Trophoblast cell (in vitro differentiated cells and primary cell): ENCODE data around the gene LRP3.

Source experiments
- DNase-seq, 2 donors: peaks; one replicate each; pipeline ENCODE4 v3.0.0-alpha.2; 2016
- H2AFZ ChIP-seq: 2 replicates; pipeline ENCODE4 v1.6.1; 2013; ENCODE audit warnings: low read length, moderate library complexity, mild to moderate bottlenecking; ENCODE audit not compliant: insufficient read depth, poor library complexity
- H2AK5ac ChIP-seq: 2 replicates; pipeline ENCODE4 v1.6.1; 2013; ENCODE audit warnings: mild to moderate bottlenecking, low read length
- H2BK120ac ChIP-seq: 2 replicates; pipeline ENCODE4 v1.6.1; 2013; ENCODE audit warnings: low read length, mild to moderate bottlenecking, moderate library complexity; ENCODE audit not compliant: insufficient read depth, poor library complexity
- H2BK12ac ChIP-seq: 2 replicates; pipeline ENCODE4 v1.6.1; 2013; ENCODE audit warnings: mild to moderate bottlenecking, low read length, moderate library complexity
- H2BK5ac ChIP-seq: 2 replicates; pipeline ENCODE4 v1.6.1; 2013; ENCODE audit warnings: low read length, low read depth, moderate library complexity, mild to moderate bottlenecking; ENCODE audit not compliant: poor library complexity
- H3K14ac ChIP-seq: 2 replicates; pipeline ENCODE4 v1.6.1; 2013; ENCODE audit warnings: mild to moderate bottlenecking, low read length
- H3K18ac ChIP-seq: 2 replicates; pipeline ENCODE4 v1.6.1; 2013; ENCODE audit warnings: mild to moderate bottlenecking, low read length
- H3K23ac ChIP-seq: 2 replicates; pipeline ENCODE4 v1.6.1; 2013; ENCODE audit warnings: low read length
- H3K27ac ChIP-seq: 2 replicates; pipeline ENCODE4 v1.5.1; 2013; ENCODE audit warnings: low read depth, mild to moderate bottlenecking, inconsistent platforms, low read length, moderate library complexity
- H3K27me3 ChIP-seq: 2 replicates; pipeline ENCODE4 v1.6.1; 2013; ENCODE audit warnings: inconsistent platforms, mild to moderate bottlenecking, low read length, moderate library complexity; ENCODE audit not compliant: insufficient read depth
- H3K36me3 ChIP-seq, 2 experiments: 1 replicate in 1 of 2; 2 replicates in 1 of 2; pipeline ENCODE4 v1.6.1; 2013; ENCODE audit warnings: low read length in 2 of 2, mild to moderate bottlenecking in 2 of 2, moderate library complexity in 1 of 2; ENCODE audit not compliant: insufficient read depth in 2 of 2, control insufficient read depth in 1 of 2
- H3K4ac ChIP-seq: 2 replicates; pipeline ENCODE4 v1.6.1; 2013; ENCODE audit warnings: low read depth, mild to moderate bottlenecking, low read length, moderate library complexity
- H3K4me1 ChIP-seq, 2 experiments: 1 replicate in 1 of 2; 2 replicates in 1 of 2; pipeline ENCODE4 v1.6.1; 2013; ENCODE audit warnings: low read length in 2 of 2, mild to moderate bottlenecking in 2 of 2, moderate library complexity in 1 of 2; ENCODE audit not compliant: insufficient read depth in 2 of 2, control insufficient read depth in 1 of 2
- H3K4me2 ChIP-seq: 2 replicates; pipeline ENCODE4 v1.6.1; 2013; ENCODE audit warnings: inconsistent platforms, mild to moderate bottlenecking, low read length, moderate library complexity
- H3K4me3 ChIP-seq: 2 replicates; pipeline ENCODE4 v1.5.1; 2013; ENCODE audit warnings: mild to moderate bottlenecking, low read depth, low read length, inconsistent platforms
- H3K79me1 ChIP-seq: one replicate; pipeline ENCODE4 v1.6.1; 2013; ENCODE audit warnings: low read length
- H3K79me2 ChIP-seq: 2 replicates; pipeline ENCODE4 v1.6.1; 2013; ENCODE audit warnings: low read length, mild to moderate bottlenecking; ENCODE audit not compliant: control insufficient read depth, insufficient read depth, poor library complexity
- H3K9ac ChIP-seq: 2 replicates; pipeline ENCODE4 v1.6.1; 2013; ENCODE audit warnings: mild to moderate bottlenecking, low read length
- H3K9me3 ChIP-seq: 2 replicates; pipeline ENCODE4 v1.6.1; 2013; ENCODE audit warnings: low read depth, mild to moderate bottlenecking, control low read depth, inconsistent platforms, low read length; ENCODE audit not compliant: insufficient read depth
- H4K12ac ChIP-seq: 2 replicates; pipeline ENCODE4 v1.6.1; 2013; ENCODE audit warnings: low read depth, mild to moderate bottlenecking, low read length, moderate library complexity
- H4K8ac ChIP-seq: 2 replicates; pipeline ENCODE4 v1.6.1; 2013; ENCODE audit warnings: low read depth, mild to moderate bottlenecking, low read length, moderate library complexity
- H4K91ac ChIP-seq: one replicate; pipeline ENCODE4 v1.6.1; 2013; ENCODE audit warnings: low read depth, mild to moderate bottlenecking, low read length, moderate library complexity
- WGBS: extraction: QIAGEN DNeasy Blood & Tissue Kit; methylation state at CpG from one replicate; pipeline ENCODE4 v1.1.7; 2013; ENCODE audit warnings: missing lambda C conversion rate; ENCODE audit not compliant: insufficient read length, insufficient coverage; ENCODE audit errors: extremely low coverage; 5-methylcytosine and 5-hydroxymethylcytosine counted together

Gene LRP3

GRCh38 chr19:33229962-33230361, 35.8 kb downstream of the LRP3 start:
- Histone ChIP-seq H2BK5ac (no peak overlapping the region), H3K9ac (no peak overlapping the region), H2BK120ac (no peak overlapping the region), H3K79me2 (no peaks in the 10 kb centered on the region), H4K91ac (no peak overlapping the region), H3K27me3 (peaks cover 23% of the 10 kb centered on the region), H3K4me3 (no peak overlapping the region), H3K14ac (no peak overlapping the region), H3K4ac (no peak overlapping the region), H2AFZ (no peak overlapping the region), H3K23ac (no peak overlapping the region), H4K12ac (no peak overlapping the region), H3K79me1 (peaks cover 3% of the 10 kb centered on the region), H3K9me3 (peaks cover 12% of the 10 kb centered on the region), H3K4me2 (no peak overlapping the region), H3K4me1 (peaks cover 7 to 10% of the 10 kb centered on the region in 2 experiments), H2AK5ac (no peak overlapping the region), H3K18ac (no peak overlapping the region), H3K36me3 (no peaks in the 10 kb centered on the region), H3K27ac (no peak overlapping the region), H2BK12ac (no peak overlapping the region), H4K8ac (no peak overlapping the region)
- no CpG with 5 or more reads among the region's 5 CpGs for WGBS
- DNase-seq: no peak

- no peak overlapping the region for H2BK5ac ChIP-seq
- no peak overlapping the region for H3K14ac ChIP-seq
Measured at GRCh38 chr19:33231511-33231910, 37.4 kb downstream of the LRP3 start.

GRCh38 chr19:33232656-33233055, 38.5 kb downstream of the LRP3 start:
- Histone ChIP-seq H4K8ac (no peak overlapping the region), H3K4me1 (no peaks in the 10 kb centered on the region), H3K4me2 (no peak overlapping the region), H3K27me3 (no peaks in the 10 kb centered on the region), H3K23ac (no peak overlapping the region), H3K18ac (no peak overlapping the region), H3K79me1 (no peaks in the 10 kb centered on the region), H2BK120ac (no peak overlapping the region), H3K14ac (no peak overlapping the region), H2AK5ac (no peak overlapping the region), H4K91ac (no peak overlapping the region), H3K79me2 (no peaks in the 10 kb centered on the region), H2BK5ac (no peak overlapping the region), H3K27ac (no peak overlapping the region), H3K36me3 (no peaks in the 10 kb centered on the region), H4K12ac (no peak overlapping the region), H2BK12ac (no peak overlapping the region), H3K4me3 (no peak overlapping the region), H3K9ac (no peak overlapping the region), H3K4ac (no peak overlapping the region), H2AFZ (no peak overlapping the region), H3K9me3 (peaks cover 1% of the 10 kb centered on the region)
- DNase-seq: no peak
- WGBS: no CpG with 5 or more reads among the region's 12 CpGs

More at GRCh38 chr19:33231511-33231910, 37.4 kb downstream of the LRP3 start:
- Histone ChIP-seq H4K91ac (no peak overlapping the region), H4K12ac (no peak overlapping the region), H3K23ac (no peak overlapping the region), H3K27ac (no peak overlapping the region), H2AFZ (no peak overlapping the region), H3K36me3 (no peaks in the 10 kb centered on the region), H3K9me3 (peaks cover 7% of the 10 kb centered on the region), H3K4ac (no peak overlapping the region), H3K79me1 (peaks cover 1% of the 10 kb centered on the region), H2BK12ac (no peak overlapping the region), H3K18ac (no peak overlapping the region), H3K4me2 (no peak overlapping the region), H3K79me2 (no peaks in the 10 kb centered on the region), H4K8ac (no peak overlapping the region), H2BK120ac (no peak overlapping the region), H3K27me3 (peaks cover 9% of the 10 kb centered on the region), H2AK5ac (no peak overlapping the region), H3K4me1 (peaks cover 4 to 6% of the 10 kb centered on the region in 2 experiments), H3K9ac (no peak overlapping the region), H3K4me3 (no peak overlapping the region)
- peak in 1 of 2 donors; percentile 50 for DNase-seq
- no CpG with 5 or more reads among the region's 5 CpGs for WGBS

GRCh38 chr19:33233056-33233873, 39.1 kb downstream of the LRP3 start:
- Histone ChIP-seq H3K4me1 (no peaks in the 10 kb centered on the region), H3K27me3 (no peaks in the 10 kb centered on the region), H3K27ac (no peak overlapping the region), H3K4me2 (no peak overlapping the region), H2BK5ac (no peak overlapping the region), H2BK120ac (no peak overlapping the region), H3K36me3 (no peaks in the 10 kb centered on the region), H3K23ac (peak overlapping the region; percentile 65), H4K12ac (no peak overlapping the region), H2AK5ac (no peak overlapping the region), H3K14ac (no peak overlapping the region), H3K79me2 (no peaks in the 10 kb centered on the region), H3K79me1 (no peaks in the 10 kb centered on the region), H2BK12ac (no peak overlapping the region), H3K9me3 (peaks cover 1% of the 10 kb centered on the region), H4K91ac (no peak overlapping the region), H4K8ac (no peak overlapping the region), H3K4me3 (peak overlapping the region; percentile 57), H3K18ac (no peak overlapping the region), H2AFZ (no peak overlapping the region), H3K4ac (no peak overlapping the region), H3K9ac (no peak overlapping the region)
- WGBS: 100% methylated on average over 2 of the region's 9 CpGs
- no peak for DNase-seq
